ENCODE data around the gene PTPRK.

DNA sequence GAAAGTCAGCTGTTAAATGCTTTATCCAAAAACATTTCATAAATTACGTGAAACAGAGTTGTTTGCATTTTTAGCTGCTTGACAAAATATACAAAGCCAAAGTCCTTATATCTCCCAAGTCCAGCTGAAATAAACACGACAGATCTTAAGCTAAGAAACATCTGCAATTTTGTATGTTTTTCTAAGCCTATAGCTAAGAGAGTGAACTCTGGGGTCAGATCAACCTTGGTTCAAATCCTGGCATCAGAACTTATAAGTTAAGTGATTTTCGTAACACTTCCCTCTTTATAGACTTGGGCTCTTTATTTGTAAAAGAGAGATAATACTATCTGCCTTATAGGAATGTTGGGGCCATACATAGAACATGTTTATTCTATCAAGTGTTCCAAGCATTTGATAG is 176.7 kb downstream of the PTPRK start:
- no peak for TF ChIP-seq EZH2 (IDR thresholded peaks at IDR 0.05; ENCODE audit: low read depth)
- TF ChIP-seq, protein P1, sequence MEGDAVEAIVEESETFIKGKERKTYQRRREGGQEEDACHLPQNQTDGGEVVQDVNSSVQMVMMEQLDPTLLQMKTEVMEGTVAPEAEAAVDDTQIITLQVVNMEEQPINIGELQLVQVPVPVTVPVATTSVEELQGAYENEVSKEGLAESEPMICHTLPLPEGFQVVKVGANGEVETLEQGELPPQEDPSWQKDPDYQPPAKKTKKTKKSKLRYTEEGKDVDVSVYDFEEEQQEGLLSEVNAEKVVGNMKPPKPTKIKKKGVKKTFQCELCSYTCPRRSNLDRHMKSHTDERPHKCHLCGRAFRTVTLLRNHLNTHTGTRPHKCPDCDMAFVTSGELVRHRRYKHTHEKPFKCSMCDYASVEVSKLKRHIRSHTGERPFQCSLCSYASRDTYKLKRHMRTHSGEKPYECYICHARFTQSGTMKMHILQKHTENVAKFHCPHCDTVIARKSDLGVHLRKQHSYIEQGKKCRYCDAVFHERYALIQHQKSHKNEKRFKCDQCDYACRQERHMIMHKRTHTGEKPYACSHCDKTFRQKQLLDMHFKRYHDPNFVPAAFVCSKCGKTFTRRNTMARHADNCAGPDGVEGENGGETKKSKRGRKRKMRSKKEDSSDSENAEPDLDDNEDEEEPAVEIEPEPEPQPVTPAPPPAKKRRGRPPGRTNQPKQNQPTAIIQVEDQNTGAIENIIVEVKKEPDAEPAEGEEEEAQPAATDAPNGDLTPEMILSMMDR (conservative IDR thresholded peaks at IDR 0.05): no peak
